IPS DF 19.7 (cell line): ENCODE measurements around the gene SDCCAG8.

ENCODE experiments used
- DNase-seq: peaks from one replicate; pipeline ENCODE4 v3.0.0-alpha.2; 2013; ENCODE audit warnings: low read depth, low spot score

SDCCAG8 gene

GRCh38 chr1:243455760-243456651 is 200.2 kb downstream of the SDCCAG8 start:
- no peak for DNase-seq

- DNase-seq = no peak
Observed at GRCh38 chr1:243457363-243457982, 201.6 kb downstream of the SDCCAG8 start.

- no peak for DNase-seq
Observed at GRCh38 chr1:243459059-243459458, 203.2 kb downstream of the SDCCAG8 start.

- no peak for DNase-seq
Observed at GRCh38 chr1:243461700-243462099, 205.9 kb downstream of the SDCCAG8 start.

GRCh38 chr1:243462929-243463697 is 207.3 kb downstream of the SDCCAG8 start:
- DNase-seq = no peak

GRCh38 chr1:243465081-243465480 is 209.2 kb downstream of the SDCCAG8 start:
- no peak for DNase-seq

GRCh38 chr1:243465738-243466137 is 209.9 kb downstream of the SDCCAG8 start:
- DNase-seq = no peak

- no peak for DNase-seq
Observed at GRCh38 chr1:243469497-243469896, 213.7 kb downstream of the SDCCAG8 start.

GRCh38 chr1:243470502-243470901 is 214.7 kb downstream of the SDCCAG8 start:
- DNase-seq = no peak

- no peak for DNase-seq
Observed at GRCh38 chr1:243471026-243471685, 215.3 kb downstream of the SDCCAG8 start.

- DNase-seq = no peak
Observed at GRCh38 chr1:243471754-243472745, 216.2 kb downstream of the SDCCAG8 start.

- no peak for DNase-seq
Observed at GRCh38 chr1:243473227-243474135, 217.6 kb downstream of the SDCCAG8 start.

GRCh38 chr1:243474136-243474881 is 218.5 kb downstream of the SDCCAG8 start:
- DNase-seq = no peak

GRCh38 chr1:243474906-243475305 is 219.1 kb downstream of the SDCCAG8 start:
- no peak for DNase-seq

GRCh38 chr1:243475966-243476365 is 220.1 kb downstream of the SDCCAG8 start:
- no peak for DNase-seq

- no peak for DNase-seq
Observed at GRCh38 chr1:243477731-243478290, 222.0 kb downstream of the SDCCAG8 start.

- no peak for DNase-seq
Observed at GRCh38 chr1:243481101-243481500, 225.3 kb downstream of the SDCCAG8 start.
